ENCODE measurements around the gene TBC1D1.
"Not testable (repeated sequence)": the region's sequence is repeated elsewhere in the genome, so short reads cannot be mapped to it uniquely, and the experiment has no call there.

The TBC1D1 gene

GRCh38 chr4:37923089-37923488 is 32.2 kb downstream of the TBC1D1 start:
- not testable (repeated sequence) for DNase-seq (ENCODE audit: extremely low read depth in 1 of 2, low read depth in 1 of 2)

DNA sequence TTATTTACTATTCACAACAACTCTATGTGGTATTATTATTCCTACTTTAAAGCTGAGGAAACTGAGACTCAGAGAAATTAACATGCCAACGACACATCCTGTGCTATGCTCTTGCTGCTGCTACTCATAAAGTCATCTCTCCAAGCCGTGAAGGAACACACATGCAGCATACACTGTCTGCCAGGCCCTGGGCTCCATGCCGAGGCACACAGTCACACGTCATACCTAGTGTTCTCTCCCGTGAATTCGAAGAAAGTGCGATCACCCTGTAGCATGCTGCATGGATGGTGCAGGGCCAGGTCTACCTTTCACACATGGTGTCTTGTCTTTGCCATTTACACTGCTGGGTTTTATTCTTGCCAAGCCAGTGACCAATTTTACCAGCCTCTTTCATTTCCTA is 34.1 kb downstream of the TBC1D1 start:
- no peak for DNase-seq (ENCODE audit: extremely low read depth in 1 of 2, low read depth in 1 of 2)

DNA sequence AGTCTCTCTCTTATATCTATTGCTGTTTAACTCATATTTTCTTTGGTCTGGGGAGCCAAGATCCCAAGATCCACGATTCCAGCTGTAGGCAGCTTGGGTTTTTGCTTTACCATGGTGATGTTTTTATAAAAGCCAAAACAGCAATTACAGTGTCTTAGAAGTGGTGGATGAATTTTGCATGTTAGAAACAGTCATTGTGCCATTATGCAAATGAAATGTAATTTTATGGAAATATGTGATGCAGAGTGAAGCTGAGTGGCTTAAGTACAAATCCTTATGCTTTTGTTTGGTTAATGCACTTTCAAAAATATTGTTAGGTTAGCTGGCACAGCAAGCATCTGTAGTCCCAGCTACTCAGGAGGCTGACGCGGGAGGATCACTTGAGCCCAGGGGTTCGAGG is 36.5 kb downstream of the TBC1D1 start:
- no peak for DNase-seq (ENCODE audit: extremely low read depth in 1 of 2, low read depth in 1 of 2)

GRCh38 chr4:37928426-37929416 is 37.8 kb downstream of the TBC1D1 start:
- DNase-seq (ENCODE audit: extremely low read depth in 1 of 2, low read depth in 1 of 2): no peak

DNA sequence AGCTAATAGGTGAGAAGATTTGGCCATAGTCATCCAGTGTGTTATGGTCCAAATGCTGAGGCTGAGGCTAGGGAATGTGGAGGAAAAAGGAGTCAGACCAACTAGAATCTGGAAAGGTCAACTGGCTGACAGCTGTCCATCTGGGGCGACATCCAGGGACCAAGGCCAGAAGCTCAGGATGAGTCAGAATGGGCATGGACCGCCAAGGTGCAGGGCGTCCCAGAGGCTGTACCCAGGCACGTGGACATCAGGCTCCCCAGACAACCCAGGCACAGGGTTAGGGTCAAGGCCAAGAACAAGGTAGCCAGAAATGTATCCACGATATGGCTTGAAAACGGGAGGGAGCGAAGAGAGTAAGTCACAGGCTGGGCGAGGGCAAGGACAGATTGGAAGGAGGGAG is 43.2 kb downstream of the TBC1D1 start:
- no peak for DNase-seq (ENCODE audit: extremely low read depth in 1 of 2, low read depth in 1 of 2)

DNA sequence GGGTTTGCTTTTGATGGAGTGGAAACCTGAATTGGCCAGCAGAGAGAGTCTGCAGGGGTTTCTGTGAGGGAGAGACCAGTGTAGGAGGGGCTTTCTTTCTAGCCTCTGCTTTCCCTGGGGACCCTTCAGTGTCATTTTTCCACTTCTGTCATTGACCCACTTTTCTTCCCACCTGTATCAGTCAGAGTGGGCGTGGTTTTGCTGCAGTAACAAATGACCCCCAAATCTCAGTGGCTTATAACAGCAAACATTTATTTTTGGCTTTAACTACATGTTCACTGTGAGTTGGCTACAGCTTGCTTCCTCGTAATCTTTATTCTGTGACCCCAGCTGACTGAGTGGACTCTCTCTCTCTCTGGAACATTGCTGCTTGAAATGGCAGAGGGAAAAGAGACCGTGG is 43.7 kb downstream of the TBC1D1 start:
- no peak for DNase-seq (ENCODE audit: extremely low read depth in 1 of 2, low read depth in 1 of 2)

DNA sequence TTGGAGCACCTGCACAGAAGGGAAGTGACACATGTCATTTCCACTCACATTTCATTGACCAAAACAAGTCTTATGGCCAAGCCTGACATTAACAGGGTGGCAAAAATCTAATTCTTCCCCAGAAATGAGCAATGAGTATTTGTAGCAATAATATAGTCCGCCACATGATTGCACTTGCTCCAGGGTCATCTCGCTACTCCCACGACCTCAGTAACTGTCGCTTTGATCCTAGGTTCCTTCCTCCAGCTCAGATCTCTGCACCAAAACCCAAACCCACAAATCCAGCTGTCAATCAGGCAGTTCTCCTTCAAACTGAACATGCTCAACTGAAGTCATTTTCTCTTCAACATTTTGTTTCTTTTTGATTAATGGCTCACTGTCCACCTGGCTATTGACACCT is 44.1 kb downstream of the TBC1D1 start:
- no peak for DNase-seq (ENCODE audit: extremely low read depth in 1 of 2, low read depth in 1 of 2)

DNA sequence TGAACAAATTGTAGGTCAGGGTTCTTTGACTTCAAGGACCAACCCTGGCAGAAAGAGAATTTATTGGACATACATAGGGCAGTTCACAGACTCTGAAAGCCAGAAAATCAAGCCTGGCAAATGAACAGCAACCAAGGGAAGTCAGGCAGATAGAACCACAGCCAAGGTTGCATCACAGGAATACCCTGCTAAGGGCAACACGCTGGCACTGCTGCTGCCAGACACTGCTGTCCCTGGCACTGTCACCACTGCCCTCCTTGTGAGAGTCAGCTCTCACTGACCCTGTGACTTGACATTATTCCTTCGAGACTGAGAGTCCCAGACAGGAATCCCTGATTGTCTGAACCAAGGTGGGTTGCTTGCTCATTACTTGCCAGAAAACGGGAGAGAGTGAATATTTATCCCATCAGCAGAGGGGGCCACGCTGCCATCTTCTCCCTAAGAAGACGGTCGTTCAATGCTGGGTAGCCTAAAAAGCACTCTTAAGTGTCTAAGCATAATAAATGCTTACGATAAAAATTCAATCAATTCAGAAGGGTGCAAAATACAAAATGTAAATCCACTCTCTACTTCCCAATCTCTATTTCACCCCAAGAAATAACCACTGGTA is 46.1 kb downstream of the TBC1D1 start:
- DNase-seq (ENCODE audit: extremely low read depth in 1 of 2, low read depth in 1 of 2): no peak

- no peak for DNase-seq (ENCODE audit: extremely low read depth in 1 of 2, low read depth in 1 of 2)
These were observed 47.3 kb downstream of the TBC1D1 start for GRCh38 chr4:37938208-37938607.

- DNase-seq (ENCODE audit: extremely low read depth in 1 of 2, low read depth in 1 of 2): no peak
These were observed 55.8 kb downstream of the TBC1D1 start for GRCh38 chr4:37946503-37947179.

DNA sequence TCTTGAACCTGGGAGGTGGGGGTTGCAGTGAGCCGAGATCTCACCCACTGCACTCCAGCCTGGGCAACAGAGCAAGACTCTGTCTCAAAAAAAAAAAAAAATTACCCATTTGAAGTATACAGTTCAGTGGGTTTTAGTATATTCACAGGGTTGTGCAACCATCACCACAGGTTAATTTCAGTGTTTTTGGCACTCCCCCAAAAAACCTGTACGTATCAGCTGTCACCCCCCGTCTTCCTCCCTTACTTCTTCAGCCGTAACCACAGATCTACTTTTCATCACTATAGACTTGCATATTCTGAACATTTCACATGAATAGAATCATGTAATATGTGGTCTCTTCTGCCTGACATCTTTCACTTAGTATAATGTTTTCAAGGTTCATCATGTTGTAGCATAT is 57.7 kb downstream of the TBC1D1 start:
- no peak for DNase-seq (ENCODE audit: extremely low read depth in 1 of 2, low read depth in 1 of 2)

- DNase-seq (ENCODE audit: extremely low read depth in 1 of 2, low read depth in 1 of 2): no peak
These were observed 58.9 kb downstream of the TBC1D1 start for GRCh38 chr4:37949636-37950426.

GRCh38 chr4:37951461-37952352 is 60.8 kb downstream of the TBC1D1 start:
- no peak for DNase-seq (ENCODE audit: extremely low read depth in 1 of 2, low read depth in 1 of 2)

GRCh38 chr4:37953156-37953555 is 62.3 kb downstream of the TBC1D1 start:
- no peak for DNase-seq (ENCODE audit: extremely low read depth in 1 of 2, low read depth in 1 of 2)

DNA sequence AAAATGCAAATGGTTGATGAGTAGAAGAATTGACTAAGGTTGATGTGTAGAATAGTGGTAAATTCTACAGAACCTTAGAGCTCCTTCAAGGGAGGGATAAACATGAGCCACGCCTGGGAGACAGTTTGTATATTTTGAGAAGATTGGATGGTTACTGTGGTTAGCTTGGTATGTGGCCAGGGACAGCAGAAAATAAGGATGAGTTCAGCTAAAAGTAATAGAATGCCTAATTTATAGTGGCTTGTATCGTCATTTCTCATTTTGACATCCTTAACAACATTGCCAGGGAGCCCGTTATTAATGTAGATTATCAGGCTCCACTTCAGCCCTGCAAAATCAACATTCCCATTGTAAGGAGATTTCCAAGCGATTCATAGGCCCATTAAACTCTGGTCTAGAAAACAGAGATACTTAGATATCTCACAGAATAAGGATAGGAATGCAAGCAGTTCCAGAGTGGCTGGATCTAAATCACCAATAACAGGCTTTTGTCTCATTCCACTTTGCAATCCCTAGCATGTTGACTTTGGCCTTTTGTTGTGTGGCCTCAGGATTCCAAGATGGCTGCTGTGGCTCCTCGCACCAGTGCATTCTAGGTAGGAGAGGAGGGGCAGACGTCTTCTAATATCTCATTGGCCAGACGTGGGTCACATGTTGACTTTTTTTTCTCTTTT is 62.9 kb downstream of the TBC1D1 start:
- DNase-seq (ENCODE audit: extremely low read depth in 1 of 2, low read depth in 1 of 2): no peak

DNA sequence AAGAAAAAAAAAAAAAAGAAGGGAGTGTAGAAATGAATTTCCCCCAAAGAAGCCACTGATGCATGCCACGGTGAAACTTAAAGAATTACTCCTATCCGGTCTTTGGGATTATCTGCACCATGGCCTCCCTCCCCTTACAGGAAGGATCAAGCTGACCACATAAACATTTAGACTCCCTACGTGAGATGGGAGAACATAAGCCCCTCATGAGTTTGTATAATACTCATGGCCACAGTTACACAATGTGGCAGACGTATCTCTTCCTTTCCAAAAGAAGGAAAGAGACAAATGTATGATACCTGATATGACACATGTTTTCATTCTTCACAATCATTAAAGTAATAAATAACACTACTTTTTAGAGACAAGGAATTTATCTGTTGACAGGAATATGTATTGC is 66.1 kb downstream of the TBC1D1 start:
- DNase-seq (ENCODE audit: extremely low read depth in 1 of 2, low read depth in 1 of 2): no peak

DNA sequence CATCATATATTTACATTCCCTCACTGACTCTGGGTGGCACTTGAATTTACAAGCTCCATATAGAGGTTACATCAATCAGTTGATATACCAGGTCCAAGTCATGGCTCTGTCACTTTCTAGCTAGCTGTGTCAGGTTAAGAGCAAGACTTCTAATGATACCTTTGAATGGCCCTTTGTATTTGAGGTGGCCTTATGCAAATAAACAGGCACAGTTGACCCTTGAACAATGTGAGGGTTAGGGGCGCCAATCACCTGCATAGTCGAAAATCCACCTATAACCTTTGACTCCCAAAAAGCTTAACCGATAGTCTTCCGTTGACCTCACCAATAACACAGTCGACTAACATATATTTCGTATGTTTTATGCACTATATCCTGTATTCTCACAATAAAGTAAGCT is 68.0 kb downstream of the TBC1D1 start:
- no peak for DNase-seq (ENCODE audit: extremely low read depth in 1 of 2, low read depth in 1 of 2)

DNA sequence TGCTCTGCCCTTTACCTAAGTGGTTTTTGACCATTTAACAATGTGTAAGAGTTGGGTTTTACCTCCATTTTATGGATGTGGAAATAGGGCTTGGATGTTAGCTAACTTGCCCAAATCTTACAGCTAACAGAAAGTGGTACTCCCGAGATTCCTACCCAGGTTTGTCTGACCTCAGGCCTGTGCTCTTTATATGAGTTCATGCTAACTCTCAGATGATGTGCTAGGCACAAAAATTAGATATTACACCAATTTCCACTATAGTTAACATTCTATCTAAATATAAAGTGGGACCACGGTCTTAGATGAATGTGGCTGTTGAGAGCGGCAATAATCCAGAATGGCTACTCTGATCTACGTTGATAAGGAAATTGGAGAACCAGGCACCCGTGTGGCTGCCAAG is 69.2 kb downstream of the TBC1D1 start, which contains the start of gene PTTG2:
TSS of gene PTTG2 (plus strand) at position 301 of the 400 bp plus-strand sequence. CDS start at position 338, 37 bp downstream.
- no peak for DNase-seq (ENCODE audit: extremely low read depth in 1 of 2, low read depth in 1 of 2)
